SK-N-SH (cell line): ENCODE measurements around the gene BAIAP2.

Source experiments
- CHD2 ChIP-seq: fragments of 150-350 bp; IDR thresholded peaks from 2 replicates; pipeline ENCODE4 v1.6.1; 2018; ENCODE audit warnings: low read length; ENCODE audit not compliant: partially characterized antibody
- EZH2phosphoT487 ChIP-seq: fragments of 200-600 bp; sonication (generic); IDR thresholded peaks from 2 replicates; pipeline ENCODE4 v1.6.1; 2017; ENCODE audit warnings: low read depth, mixed run types, mild to moderate bottlenecking, antibody characterized with exemption, moderate library complexity, borderline replicate concordance
- GABPA ChIP-seq: IDR thresholded peaks from 2 replicates; pipeline ENCODE4 v1.4.0; 2012; ENCODE audit warnings: low read depth, mild to moderate bottlenecking
- JUND ChIP-seq: IDR thresholded peaks from 2 replicates; pipeline ENCODE4 v1.4.0; 2012
- POLR2AphosphoS5 ChIP-seq: IDR thresholded peaks from 2 replicates; pipeline ENCODE4 v1.6.1; 2012; ENCODE audit warnings: low read depth, low read length
- RAD21 ChIP-seq: IDR thresholded peaks from 2 replicates; pipeline ENCODE4 v1.6.1; 2012; ENCODE audit warnings: mild to moderate bottlenecking, low read length
- RFX5 ChIP-seq: IDR thresholded peaks from 2 replicates; pipeline ENCODE4 v1.6.1; 2012; ENCODE audit warnings: mild to moderate bottlenecking, improper control_type of control experiment, low read length
- SIN3A ChIP-seq: IDR thresholded peaks from 2 replicates; pipeline ENCODE4 v1.6.1; 2012; ENCODE audit warnings: low read depth, mild to moderate bottlenecking, low read length, moderate library complexity, borderline replicate concordance
- SMC3 ChIP-seq: IDR thresholded peaks from 2 replicates; pipeline ENCODE4 v1.6.1; 2012; ENCODE audit warnings: low read depth, low read length, improper control_type of control experiment
- TEAD4 ChIP-seq: IDR thresholded peaks from 2 replicates; pipeline ENCODE4 v1.4.0; 2012; ENCODE audit warnings: mild to moderate bottlenecking, borderline replicate concordance; ENCODE audit not compliant: insufficient read depth
- YY1 ChIP-seq: IDR thresholded peaks from 2 replicates; pipeline ENCODE4 v1.4.0; 2012; ENCODE audit warnings: low read depth, mild to moderate bottlenecking
- TF ChIP-seq, protein P1 (sequence below): fragments of 200-600 bp; sonication (generic); IDR thresholded peaks from 2 replicates; pipeline ENCODE4 v1.6.1; 2017; ENCODE audit warnings: antibody characterized with exemption, mild to moderate bottlenecking, moderate library complexity
- TF ChIP-seq, protein P2 (sequence below): IDR thresholded peaks from 2 replicates; pipeline ENCODE4 v1.6.1; 2012; ENCODE audit warnings: mild to moderate bottlenecking, low read depth, low read length, moderate library complexity
- TF ChIP-seq, protein P3 (sequence below): IDR thresholded peaks from 2 replicates; pipeline ENCODE4 v1.4.0; 2012; ENCODE audit warnings: low read depth, borderline replicate concordance

DNA sequence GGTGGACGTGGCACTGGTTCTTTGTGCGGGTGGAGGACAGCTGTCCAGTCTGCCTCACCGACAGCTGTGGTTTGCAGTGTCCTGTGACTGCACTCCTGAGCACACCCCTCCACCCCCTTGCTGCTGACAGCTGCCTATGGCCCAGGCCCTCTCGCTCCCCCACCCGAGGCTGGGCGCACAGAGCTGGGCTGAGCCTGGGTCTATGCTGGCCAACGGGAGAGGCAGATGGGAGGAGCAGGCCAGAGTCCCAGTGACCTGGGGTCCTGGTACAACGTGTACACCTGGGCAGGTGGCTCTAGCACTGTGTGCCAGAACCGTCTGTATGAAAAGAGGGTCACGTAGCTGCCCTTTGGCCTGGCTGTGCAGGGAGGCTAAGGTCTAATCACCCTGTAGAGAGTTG is 30.5 kb downstream of the BAIAP2 start:
- TF ChIP-seq, protein P1, sequence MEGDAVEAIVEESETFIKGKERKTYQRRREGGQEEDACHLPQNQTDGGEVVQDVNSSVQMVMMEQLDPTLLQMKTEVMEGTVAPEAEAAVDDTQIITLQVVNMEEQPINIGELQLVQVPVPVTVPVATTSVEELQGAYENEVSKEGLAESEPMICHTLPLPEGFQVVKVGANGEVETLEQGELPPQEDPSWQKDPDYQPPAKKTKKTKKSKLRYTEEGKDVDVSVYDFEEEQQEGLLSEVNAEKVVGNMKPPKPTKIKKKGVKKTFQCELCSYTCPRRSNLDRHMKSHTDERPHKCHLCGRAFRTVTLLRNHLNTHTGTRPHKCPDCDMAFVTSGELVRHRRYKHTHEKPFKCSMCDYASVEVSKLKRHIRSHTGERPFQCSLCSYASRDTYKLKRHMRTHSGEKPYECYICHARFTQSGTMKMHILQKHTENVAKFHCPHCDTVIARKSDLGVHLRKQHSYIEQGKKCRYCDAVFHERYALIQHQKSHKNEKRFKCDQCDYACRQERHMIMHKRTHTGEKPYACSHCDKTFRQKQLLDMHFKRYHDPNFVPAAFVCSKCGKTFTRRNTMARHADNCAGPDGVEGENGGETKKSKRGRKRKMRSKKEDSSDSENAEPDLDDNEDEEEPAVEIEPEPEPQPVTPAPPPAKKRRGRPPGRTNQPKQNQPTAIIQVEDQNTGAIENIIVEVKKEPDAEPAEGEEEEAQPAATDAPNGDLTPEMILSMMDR: no peak
- TF ChIP-seq SIN3A: no peak
- TF ChIP-seq EZH2phosphoT487: no peak
- no peak for TF ChIP-seq TEAD4
- no peak for TF ChIP-seq GABPA
- TF ChIP-seq JUND: no peak
- no peak for TF ChIP-seq YY1
- TF ChIP-seq, protein P2, sequence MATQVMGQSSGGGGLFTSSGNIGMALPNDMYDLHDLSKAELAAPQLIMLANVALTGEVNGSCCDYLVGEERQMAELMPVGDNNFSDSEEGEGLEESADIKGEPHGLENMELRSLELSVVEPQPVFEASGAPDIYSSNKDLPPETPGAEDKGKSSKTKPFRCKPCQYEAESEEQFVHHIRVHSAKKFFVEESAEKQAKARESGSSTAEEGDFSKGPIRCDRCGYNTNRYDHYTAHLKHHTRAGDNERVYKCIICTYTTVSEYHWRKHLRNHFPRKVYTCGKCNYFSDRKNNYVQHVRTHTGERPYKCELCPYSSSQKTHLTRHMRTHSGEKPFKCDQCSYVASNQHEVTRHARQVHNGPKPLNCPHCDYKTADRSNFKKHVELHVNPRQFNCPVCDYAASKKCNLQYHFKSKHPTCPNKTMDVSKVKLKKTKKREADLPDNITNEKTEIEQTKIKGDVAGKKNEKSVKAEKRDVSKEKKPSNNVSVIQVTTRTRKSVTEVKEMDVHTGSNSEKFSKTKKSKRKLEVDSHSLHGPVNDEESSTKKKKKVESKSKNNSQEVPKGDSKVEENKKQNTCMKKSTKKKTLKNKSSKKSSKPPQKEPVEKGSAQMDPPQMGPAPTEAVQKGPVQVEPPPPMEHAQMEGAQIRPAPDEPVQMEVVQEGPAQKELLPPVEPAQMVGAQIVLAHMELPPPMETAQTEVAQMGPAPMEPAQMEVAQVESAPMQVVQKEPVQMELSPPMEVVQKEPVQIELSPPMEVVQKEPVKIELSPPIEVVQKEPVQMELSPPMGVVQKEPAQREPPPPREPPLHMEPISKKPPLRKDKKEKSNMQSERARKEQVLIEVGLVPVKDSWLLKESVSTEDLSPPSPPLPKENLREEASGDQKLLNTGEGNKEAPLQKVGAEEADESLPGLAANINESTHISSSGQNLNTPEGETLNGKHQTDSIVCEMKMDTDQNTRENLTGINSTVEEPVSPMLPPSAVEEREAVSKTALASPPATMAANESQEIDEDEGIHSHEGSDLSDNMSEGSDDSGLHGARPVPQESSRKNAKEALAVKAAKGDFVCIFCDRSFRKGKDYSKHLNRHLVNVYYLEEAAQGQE: no peak
- TF ChIP-seq CHD2: no peak
- TF ChIP-seq POLR2AphosphoS5: no peak
- TF ChIP-seq RFX5: no peak
- TF ChIP-seq SMC3: no peak
- TF ChIP-seq RAD21: no peak
- TF ChIP-seq, protein P3, sequence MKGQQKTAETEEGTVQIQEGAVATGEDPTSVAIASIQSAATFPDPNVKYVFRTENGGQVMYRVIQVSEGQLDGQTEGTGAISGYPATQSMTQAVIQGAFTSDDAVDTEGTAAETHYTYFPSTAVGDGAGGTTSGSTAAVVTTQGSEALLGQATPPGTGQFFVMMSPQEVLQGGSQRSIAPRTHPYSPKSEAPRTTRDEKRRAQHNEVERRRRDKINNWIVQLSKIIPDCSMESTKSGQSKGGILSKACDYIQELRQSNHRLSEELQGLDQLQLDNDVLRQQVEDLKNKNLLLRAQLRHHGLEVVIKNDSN: no peak
